Activated CD4-positive, alpha-beta T cell treated with anti-CD3 and anti-CD28 coated beads, Interleukin-2, amount 10 ng/mL, durations not matched to agents 7 days and 5 days (primary cell): ENCODE measurements around the gene MIAT. TPM values are rescaled to one million over a fixed set of nuclear protein-coding genes. Genes with fewer than 3 reads are reported as not detected.
A peak's percentile ranks its signal among the peaks of the same experiment; 100 is the strongest.

Experiments used
- CTCF ChIA-PET: fragments of 350-600 bp; sonication (Branson Sonifier 250); formaldehyde crosslinking; loops from one replicate; lab custom pipeline; 2021; ENCODE audit warnings: antibody characterized with exemption; lab: Charles Lee
- POLR2A ChIA-PET: fragments of 350-600 bp; sonication (Branson Sonifier 250); formaldehyde crosslinking; loops from one replicate; lab custom pipeline; 2021; ENCODE audit warnings: antibody characterized with exemption; lab: Charles Lee
- DNase-seq: peaks from one replicate; pipeline ENCODE4 v3.0.0-alpha.2; 2020
- H3K27ac Mint-ChIP-seq: one replicate; pipeline ENCODE4 v1.8.0; 2021; ENCODE audit warnings: mild to moderate bottlenecking, moderate library complexity, mixed read lengths
- H3K27me3 Mint-ChIP-seq: one replicate; pipeline ENCODE4 v1.8.0; 2021; ENCODE audit warnings: mixed read lengths
- H3K36me3 Mint-ChIP-seq: one replicate; pipeline ENCODE4 v1.8.0; 2021; ENCODE audit warnings: low read depth, mixed read lengths
- H3K4me1 Mint-ChIP-seq: one replicate; pipeline ENCODE4 v1.8.0; 2021; ENCODE audit warnings: mixed read lengths
- H3K4me3 Mint-ChIP-seq: one replicate; pipeline ENCODE4 v1.8.0; 2021; ENCODE audit warnings: mild to moderate bottlenecking, moderate library complexity, mixed read lengths
- H3K9me3 Mint-ChIP-seq: one replicate; pipeline ENCODE4 v1.8.0; 2021; ENCODE audit warnings: mixed read lengths
- total RNA-seq, 2 experiments: library from RNA; stranded (reverse); gene quantifications; one replicate each; pipeline ENCODE4 v1.2.3, GENCODE V29; 2021

MIAT gene
- total RNA-seq, 2 experiments from 2014 or later = 37.8 to 44.4 TPM

GRCh38 chr22:26660356-26660755 lies 3.0 kb downstream of the MIAT start:
- DNase-seq = no peak
- POLR2A ChIA-PET = no interaction called here
- H3K27ac Mint-ChIP-seq = no peak overlapping the region

GRCh38 chr22:26660961-26661578 lies 3.7 kb downstream of the MIAT start:
- no peak for DNase-seq
- peaks cover 52% of the 10 kb centered on the region for H3K4me1 Mint-ChIP-seq
- no peak overlapping the region for H3K27ac Mint-ChIP-seq
- CTCF ChIA-PET = interaction anchor here (1.1 to 1.6 kb wide), 3 partner anchors 9 to 158 kb away, joined by 4 read pairs; no protein-coding TSS in a partner anchor
- POLR2A ChIA-PET = no interaction called here
- H3K36me3 Mint-ChIP-seq = peaks cover 7% of the 10 kb centered on the region
- no peak overlapping the region for H3K4me3 Mint-ChIP-seq
- peaks cover 5% of the 10 kb centered on the region for H3K27me3 Mint-ChIP-seq
- no peaks in the 10 kb centered on the region for H3K9me3 Mint-ChIP-seq

More at GRCh38 chr22:26660356-26660755, 3.0 kb downstream of the MIAT start:
- H3K4me3 Mint-ChIP-seq = no peak overlapping the region
- peaks cover 46% of the 10 kb centered on the region for H3K4me1 Mint-ChIP-seq
- CTCF ChIA-PET = interaction anchor here (0.6 to 1.1 kb wide), 2 partner anchors 8 to 1100 kb away, joined by 3 to 4 read pairs; no protein-coding TSS in a partner anchor
- peaks cover 7% of the 10 kb centered on the region for H3K36me3 Mint-ChIP-seq
- no peaks in the 10 kb centered on the region for H3K9me3 Mint-ChIP-seq
- peaks cover 9% of the 10 kb centered on the region for H3K27me3 Mint-ChIP-seq

GRCh38 chr22:26662160-26662559 lies 4.8 kb downstream of the MIAT start:
- CTCF ChIA-PET = interaction anchor here (0.8 to 1.6 kb wide), 2 partner anchors 11 to 159 kb away, joined by 3 to 4 read pairs; no protein-coding TSS in a partner anchor
- Mint-ChIP-seq H3K9me3 (no peaks in the 10 kb centered on the region), H3K36me3 (peaks cover 7% of the 10 kb centered on the region), H3K4me1 (peaks cover 49% of the 10 kb centered on the region), H3K27me3 (peaks cover 5% of the 10 kb centered on the region), H3K4me3 (no peak overlapping the region), H3K27ac (no peak overlapping the region)
- POLR2A ChIA-PET = no interaction called here
- no peak for DNase-seq

GRCh38 chr22:26663374-26663923 lies 6.1 kb downstream of the MIAT start:
- POLR2A ChIA-PET = no interaction called here
- H3K27ac Mint-ChIP-seq = no peak overlapping the region
- H3K36me3 Mint-ChIP-seq = peaks cover 7% of the 10 kb centered on the region
- no peaks in the 10 kb centered on the region for H3K9me3 Mint-ChIP-seq
- no peaks in the 10 kb centered on the region for H3K27me3 Mint-ChIP-seq
- H3K4me1 Mint-ChIP-seq = peaks cover 39% of the 10 kb centered on the region
- DNase-seq = no peak
- CTCF ChIA-PET = interaction anchor here (1.0 kb wide), 1 partner anchor 160 kb away, joined by 6 read pairs; no protein-coding TSS in a partner anchor
- H3K4me3 Mint-ChIP-seq = no peak overlapping the region

GRCh38 chr22:26665813-26666231 lies 8.4 kb downstream of the MIAT start:
- H3K27me3 Mint-ChIP-seq = no peaks in the 10 kb centered on the region
- H3K27ac Mint-ChIP-seq = no peak overlapping the region
- POLR2A ChIA-PET = no interaction called here
- no peaks in the 10 kb centered on the region for H3K9me3 Mint-ChIP-seq
- H3K36me3 Mint-ChIP-seq = peaks cover 10% of the 10 kb centered on the region
- no peak overlapping the region for H3K4me3 Mint-ChIP-seq
- DNase-seq = no peak
- peaks cover 45% of the 10 kb centered on the region for H3K4me1 Mint-ChIP-seq
- CTCF ChIA-PET = interaction anchor here (0.9 to 3.1 kb wide), 7 partner anchors 8 to 171 kb away, joined by 3 to 15 read pairs (median 5); partner anchors contain the start of gene MIAT

- DNase-seq = no peak
- Mint-ChIP-seq H3K27ac (no peak overlapping the region), H3K27me3 (no peaks in the 10 kb centered on the region), H3K9me3 (no peaks in the 10 kb centered on the region), H3K36me3 (peaks cover 11% of the 10 kb centered on the region), H3K4me3 (no peak overlapping the region), H3K4me1 (peaks cover 58% of the 10 kb centered on the region)
- ChIA-PET POLR2A (no interaction called here), CTCF (interaction anchor here (3.1 kb wide), 1 partner anchor 164 kb away, joined by 15 read pairs; no protein-coding TSS in a partner anchor)
Observed at GRCh38 chr22:26667140-26667539, 9.8 kb downstream of the MIAT start.

GRCh38 chr22:26669060-26669481 lies 11.7 kb downstream of the MIAT start:
- peak; percentile 29 for DNase-seq
- no peak overlapping the region for H3K4me3 Mint-ChIP-seq
- H3K27me3 Mint-ChIP-seq = no peaks in the 10 kb centered on the region
- ChIA-PET CTCF (interaction anchor here (0.7 to 1.4 kb wide), 3 partner anchors 10 to 18 kb away, joined by 3 read pairs; no protein-coding TSS in a partner anchor), POLR2A (no interaction called here)
- peaks cover 59% of the 10 kb centered on the region for H3K4me1 Mint-ChIP-seq
- peak overlapping the region; percentile 27 for H3K27ac Mint-ChIP-seq
- peaks cover 22% of the 10 kb centered on the region for H3K36me3 Mint-ChIP-seq
- no peaks in the 10 kb centered on the region for H3K9me3 Mint-ChIP-seq

- H3K4me1 Mint-ChIP-seq = peaks cover 59% of the 10 kb centered on the region
- peak overlapping the region; percentile 98 for H3K27ac Mint-ChIP-seq
- POLR2A ChIA-PET = no interaction called here
- CTCF ChIA-PET = interaction anchor here (1.0 kb wide), 1 partner anchor 12 kb away, joined by 3 read pairs; no protein-coding TSS in a partner anchor
- no peaks in the 10 kb centered on the region for H3K27me3 Mint-ChIP-seq
- peaks cover 28% of the 10 kb centered on the region for H3K36me3 Mint-ChIP-seq
- H3K4me3 Mint-ChIP-seq = peak overlapping the region; percentile 98
- DNase-seq = no peak
- no peaks in the 10 kb centered on the region for H3K9me3 Mint-ChIP-seq
Observed at GRCh38 chr22:26670459-26670858, 13.1 kb downstream of the MIAT start.

- ChIA-PET CTCF (interaction anchor here (0.7 to 1.6 kb wide), 2 partner anchors 66 to 190 kb away, joined by 3 read pairs; no protein-coding TSS in a partner anchor), POLR2A (no interaction called here)
- Mint-ChIP-seq H3K27me3 (no peaks in the 10 kb centered on the region), H3K4me3 (peak overlapping the region; percentile 98), H3K4me1 (peaks cover 64% of the 10 kb centered on the region), H3K36me3 (peaks cover 36% of the 10 kb centered on the region), H3K27ac (peak overlapping the region; percentile 98), H3K9me3 (no peaks in the 10 kb centered on the region)
- DNase-seq = peak; percentile 67
Observed at GRCh38 chr22:26671317-26672059, 14.1 kb downstream of the MIAT start.

GRCh38 chr22:26672060-26672471 lies 14.7 kb downstream of the MIAT start:
- peak overlapping the region; percentile 98 for H3K27ac Mint-ChIP-seq
- ChIA-PET POLR2A (no interaction called here), CTCF (interaction anchor here (0.9 to 1.8 kb wide), 7 partner anchors 10 to 193 kb away, joined by 3 to 5 read pairs (median 3); no protein-coding TSS in a partner anchor)
- peaks cover 36% of the 10 kb centered on the region for H3K36me3 Mint-ChIP-seq
- peak overlapping the region; percentile 98 for H3K4me3 Mint-ChIP-seq
- no peaks in the 10 kb centered on the region for H3K9me3 Mint-ChIP-seq
- H3K27me3 Mint-ChIP-seq = no peaks in the 10 kb centered on the region
- no peak for DNase-seq
- H3K4me1 Mint-ChIP-seq = peaks cover 66% of the 10 kb centered on the region

- POLR2A ChIA-PET = interaction anchor here (1.0 kb wide), 1 partner anchor 9 kb away, joined by 3 read pairs; no protein-coding TSS in a partner anchor
- Mint-ChIP-seq H3K4me3 (peak overlapping the region; percentile 98), H3K27me3 (no peaks in the 10 kb centered on the region), H3K27ac (peak overlapping the region; percentile 98), H3K4me1 (peaks cover 73% of the 10 kb centered on the region), H3K36me3 (peaks cover 36% of the 10 kb centered on the region), H3K9me3 (no peaks in the 10 kb centered on the region)
- DNase-seq = peak; percentile 95
- CTCF ChIA-PET = interaction anchor here (0.9 to 1.8 kb wide), 11 partner anchors 10 to 194 kb away, joined by 3 to 5 read pairs (median 3); no protein-coding TSS in a partner anchor
Observed at GRCh38 chr22:26672590-26673468, 15.4 kb downstream of the MIAT start.
